OCI-LY1 (cell line): Measurements from ENCODE around the gene DYNC1I1.

Experiments used
- H2AFZ ChIP-seq: fragments of 200-600 bp; sonication (generic), shearing (Covaris generic); 2 replicates; pipeline ENCODE4 v1.6.0; 2014; ENCODE audit warnings: antibody characterized with exemption, mild to moderate bottlenecking, low read length
- H3F3A ChIP-seq: fragments of 200-600 bp; sonication (generic), shearing (Covaris generic); 2 replicates; pipeline ENCODE4 v1.6.0; 2014; ENCODE audit warnings: mild to moderate bottlenecking, antibody characterized with exemption, low read length, moderate library complexity; ENCODE audit not compliant: insufficient read depth
- H3K27ac ChIP-seq: fragments of 200-600 bp; sonication (generic); 2 replicates; pipeline ENCODE4 v1.5.1; 2014; ENCODE audit warnings: low read length, mixed run types, mild to moderate bottlenecking, low read depth; ENCODE audit not compliant: poor library complexity, severe bottlenecking
- H3K27me3 ChIP-seq: fragments of 200-600 bp; sonication (generic); 2 replicates; pipeline ENCODE4 v1.6.0; 2014; ENCODE audit warnings: antibody characterized with exemption, mild to moderate bottlenecking, low read length, moderate library complexity; ENCODE audit not compliant: insufficient read depth
- H3K36me3 ChIP-seq: fragments of 200-600 bp; sonication (generic); 2 replicates; pipeline ENCODE4 v1.6.1; 2014; ENCODE audit warnings: mild to moderate bottlenecking, antibody characterized with exemption, low read length, moderate library complexity, mixed read lengths; ENCODE audit not compliant: insufficient read depth
- H3K4me1 ChIP-seq: fragments of 200-600 bp; sonication (generic); 2 replicates; pipeline ENCODE4 v1.5.1; 2014; ENCODE audit warnings: mild to moderate bottlenecking, low read length, moderate library complexity; ENCODE audit not compliant: insufficient read depth, severe bottlenecking
- H3K4me2 ChIP-seq: fragments of 200-600 bp; sonication (generic), shearing (Covaris generic); 2 replicates; pipeline ENCODE4 v1.6.1; 2014; ENCODE audit warnings: low read length
- H3K4me3 ChIP-seq: fragments of 200-600 bp; sonication (generic); 2 replicates; pipeline ENCODE4 v1.5.1; 2014; ENCODE audit warnings: low read length, low read depth, mild to moderate bottlenecking, mixed read lengths; ENCODE audit not compliant: poor library complexity, severe bottlenecking
- H3K79me2 ChIP-seq: fragments of 200-600 bp; shearing (Covaris generic); 2 replicates; pipeline ENCODE4 v1.6.1; 2016; ENCODE audit warnings: mixed run types, low read length, mixed read lengths; ENCODE audit not compliant: insufficient read depth
- H3K9ac ChIP-seq: fragments of 200-600 bp; sonication (generic), shearing (Covaris generic); 2 replicates; pipeline ENCODE4 v1.6.1; 2014; ENCODE audit warnings: mild to moderate bottlenecking, low read length, mixed read lengths
- H3K9me2 ChIP-seq: fragments of 200-600 bp; sonication (generic), shearing (Covaris generic); 2 replicates; pipeline ENCODE4 v1.6.1; 2014; ENCODE audit warnings: low read depth, mild to moderate bottlenecking, low read length, mixed read lengths
- H3K9me3 ChIP-seq: fragments of 200-600 bp; shearing (Covaris generic); 2 replicates; pipeline ENCODE4 v1.6.1; 2014; ENCODE audit warnings: low read length, mixed read lengths
- H4K20me1 ChIP-seq: fragments of 200-600 bp; sonication (generic), shearing (Covaris generic); 2 replicates; pipeline ENCODE4 v1.6.0; 2016; ENCODE audit warnings: mild to moderate bottlenecking, low read length; ENCODE audit not compliant: insufficient read depth
- EZH2 ChIP-seq: fragments of 200-600 bp; sonication (generic), shearing (Covaris generic); IDR thresholded peaks from 2 replicates; pipeline ENCODE4 v1.8.0; 2017; ENCODE audit warnings: borderline replicate concordance, mixed run types, mild to moderate bottlenecking, antibody characterized with exemption, low read length, moderate library complexity, mixed read lengths
- TF ChIP-seq, protein P1 (sequence below): fragments of 200-600 bp; sonication (generic), shearing (Covaris generic); IDR thresholded peaks from 2 replicates; pipeline ENCODE4 v1.5.1; 2017; ENCODE audit warnings: mild to moderate bottlenecking, antibody characterized with exemption, low read length, moderate library complexity, mixed read lengths

Gene DYNC1I1

GRCh38 chr7:95766657-95767056 lies 5.7 kb upstream of the DYNC1I1 start:
- TF ChIP-seq EZH2, result no peak
- TF ChIP-seq, protein P1, sequence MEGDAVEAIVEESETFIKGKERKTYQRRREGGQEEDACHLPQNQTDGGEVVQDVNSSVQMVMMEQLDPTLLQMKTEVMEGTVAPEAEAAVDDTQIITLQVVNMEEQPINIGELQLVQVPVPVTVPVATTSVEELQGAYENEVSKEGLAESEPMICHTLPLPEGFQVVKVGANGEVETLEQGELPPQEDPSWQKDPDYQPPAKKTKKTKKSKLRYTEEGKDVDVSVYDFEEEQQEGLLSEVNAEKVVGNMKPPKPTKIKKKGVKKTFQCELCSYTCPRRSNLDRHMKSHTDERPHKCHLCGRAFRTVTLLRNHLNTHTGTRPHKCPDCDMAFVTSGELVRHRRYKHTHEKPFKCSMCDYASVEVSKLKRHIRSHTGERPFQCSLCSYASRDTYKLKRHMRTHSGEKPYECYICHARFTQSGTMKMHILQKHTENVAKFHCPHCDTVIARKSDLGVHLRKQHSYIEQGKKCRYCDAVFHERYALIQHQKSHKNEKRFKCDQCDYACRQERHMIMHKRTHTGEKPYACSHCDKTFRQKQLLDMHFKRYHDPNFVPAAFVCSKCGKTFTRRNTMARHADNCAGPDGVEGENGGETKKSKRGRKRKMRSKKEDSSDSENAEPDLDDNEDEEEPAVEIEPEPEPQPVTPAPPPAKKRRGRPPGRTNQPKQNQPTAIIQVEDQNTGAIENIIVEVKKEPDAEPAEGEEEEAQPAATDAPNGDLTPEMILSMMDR, result no peak
- Histone ChIP-seq H2AFZ (no peak overlapping the region), H3K4me2 (no peak overlapping the region), H3K9me3 (no peaks in the 10 kb centered on the region), H3K79me2 (no peaks in the 10 kb centered on the region), H3K4me1 (no peaks in the 10 kb centered on the region), H3K9ac (no peak overlapping the region), H3K27me3 (no peaks in the 10 kb centered on the region), H3K27ac (no peak overlapping the region), H3K9me2 (no peaks in the 10 kb centered on the region), H3K4me3 (no peak overlapping the region), H3K36me3 (no peaks in the 10 kb centered on the region), H4K20me1 (no peaks in the 10 kb centered on the region), H3F3A (no peaks in the 10 kb centered on the region)

GRCh38 chr7:95772771-95773581 lies 622 bp downstream of the DYNC1I1 start:
- Histone ChIP-seq H3K4me1 (peaks cover 46% of the 10 kb centered on the region), H3K36me3 (no peaks in the 10 kb centered on the region), H3K79me2 (no peaks in the 10 kb centered on the region), H3K9ac (peak overlapping the region; percentile 56; the same call in 1 of the 2 replicates), H3K27me3 (no peaks in the 10 kb centered on the region), H3F3A (no peaks in the 10 kb centered on the region), H2AFZ (no peak overlapping the region), H3K4me3 (peak overlapping the region; percentile 59), H3K4me2 (peak overlapping the region; percentile 36), H4K20me1 (no peaks in the 10 kb centered on the region), H3K9me2 (no peaks in the 10 kb centered on the region), H3K27ac (peak overlapping the region; percentile 52), H3K9me3 (no peaks in the 10 kb centered on the region)
- TF ChIP-seq EZH2, result no peak
- TF ChIP-seq, protein P1, result no peak

DNA sequence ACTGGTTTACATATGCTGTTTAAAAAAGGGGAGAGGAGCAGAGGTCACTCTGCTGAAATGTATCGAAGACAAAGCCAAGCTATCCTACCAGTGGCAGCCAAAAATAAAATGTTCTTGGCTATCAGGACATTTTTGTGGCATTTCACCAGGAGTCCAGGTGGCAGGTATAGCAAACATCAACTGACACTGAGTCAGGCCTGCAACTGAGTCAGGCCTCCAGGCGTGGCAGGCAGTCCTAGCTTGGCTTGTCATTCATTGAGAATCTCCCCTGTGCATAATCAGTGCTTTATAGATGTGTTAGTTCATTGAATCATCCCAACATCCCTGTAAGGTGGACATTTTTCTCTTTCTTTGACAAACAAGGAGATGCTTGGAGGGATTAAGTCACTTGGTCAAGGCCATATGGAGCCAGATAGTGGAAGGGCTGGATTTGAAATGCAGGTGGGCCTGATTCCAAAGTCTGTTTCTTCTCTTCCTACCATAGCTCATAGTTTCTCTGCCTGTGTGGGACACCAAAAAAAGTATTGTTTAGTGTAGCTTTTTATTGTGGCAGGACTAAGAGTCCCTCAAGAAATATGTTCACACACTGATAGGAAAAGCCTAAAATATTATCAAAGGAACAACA lies 4.3 kb downstream of the DYNC1I1 start:
- Histone ChIP-seq H3K4me2 (peak overlapping the region; percentile 13; the same call in 1 of the 2 replicates), H3K4me1 (peaks cover 67% of the 10 kb centered on the region), H3K4me3 (peak overlapping the region; percentile 3), H3K27me3 (no peaks in the 10 kb centered on the region), H2AFZ (no peak overlapping the region), H4K20me1 (no peaks in the 10 kb centered on the region), H3K9me2 (no peaks in the 10 kb centered on the region), H3K79me2 (no peaks in the 10 kb centered on the region), H3K9ac (no peak overlapping the region; the same call in 1 of the 2 replicates), H3K9me3 (no peaks in the 10 kb centered on the region), H3F3A (no peaks in the 10 kb centered on the region), H3K27ac (peak overlapping the region; percentile 68), H3K36me3 (no peaks in the 10 kb centered on the region)
- TF ChIP-seq EZH2, result no peak
- TF ChIP-seq, protein P1, result no peak
